ENCODE data around the gene POLR2F. TPM values are rescaled to one million over a fixed set of nuclear protein-coding genes. Genes with fewer than 3 reads are reported as not detected.

Gene POLR2F
- total and polyA plus RNA-seq, 2 donors: 82.4 to 88.0 TPM

DNA sequence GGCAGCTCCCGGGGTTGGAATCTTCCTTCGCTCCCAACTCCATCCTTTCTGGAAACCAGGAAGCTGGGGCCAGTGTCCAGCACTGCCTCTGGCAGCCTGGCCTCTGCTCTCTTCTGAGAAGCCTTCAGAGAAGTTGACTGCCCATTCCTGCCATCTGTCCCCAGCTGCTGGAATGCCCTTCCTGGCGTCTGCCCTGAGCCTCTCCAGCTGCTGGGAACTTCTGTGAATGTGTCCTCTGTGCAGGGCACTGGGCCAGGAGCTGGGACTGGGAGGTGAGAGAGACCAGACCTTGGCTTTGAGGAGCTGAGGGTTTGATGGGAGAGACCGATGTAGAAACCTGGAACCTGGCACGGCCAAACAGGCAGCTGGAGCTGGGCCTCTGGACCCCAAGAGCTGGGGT lies 36.8 kb downstream of the POLR2F start:
- no peaks in the 10 kb centered on the region for H3K27me3 ChIP-seq (ENCODE audit: control insufficient read depth in 2 of 2, insufficient read depth in 1 of 2, low read length in 1 of 2)
- H3K27ac ChIP-seq (ENCODE audit: low read depth in 1 of 2, low read length in 1 of 2): no peak overlapping the region
- H3K4me3 ChIP-seq (ENCODE audit: low read length in 2 of 2): no peak overlapping the region
- H3K4me1 ChIP-seq (ENCODE audit: control insufficient read depth in 2 of 2, insufficient read depth in 2 of 2, low read length in 2 of 2): peaks cover 0 to 9% of the 10 kb centered on the region in 2 donors
- H3K36me3 ChIP-seq (ENCODE audit: control insufficient read depth in 2 of 2, insufficient read depth in 2 of 2, low read length in 1 of 2): peaks cover 0 to 4% of the 10 kb centered on the region in 2 donors
- WGBS: 95% methylated on average over 5 of the region's 5 CpGs
- no peaks in the 10 kb centered on the region for H3K9me3 ChIP-seq (ENCODE audit: control insufficient read depth in 2 of 2, insufficient read depth in 1 of 2, low read length in 1 of 2)
- no peak for DNase-seq (ENCODE audit: low read depth in 6 of 9, low spot score in 9 of 9)

DNA sequence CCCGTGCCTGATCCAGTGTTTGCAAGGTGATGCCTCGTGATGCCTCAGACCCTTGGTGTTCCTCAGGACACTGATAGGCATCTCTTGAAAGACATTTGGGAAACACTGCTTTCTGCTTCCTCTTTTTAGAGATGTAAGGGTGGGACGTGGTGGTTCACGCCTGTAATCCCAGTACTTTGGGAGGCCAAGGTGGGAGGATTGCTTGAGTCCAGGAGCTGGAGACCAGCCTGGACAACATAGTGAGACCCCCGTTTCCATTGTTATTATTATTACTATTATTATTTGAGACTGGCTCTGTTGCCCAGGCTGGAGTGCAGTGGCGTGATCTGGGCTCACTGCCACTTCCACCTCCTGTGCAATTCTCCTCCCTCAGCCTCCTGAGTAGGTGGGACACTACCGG lies 37.4 kb downstream of the POLR2F start:
- Histone ChIP-seq H3K27me3 (ENCODE audit: control insufficient read depth in 2 of 2, insufficient read depth in 1 of 2, low read length in 1 of 2) (no peaks in the 10 kb centered on the region), H3K36me3 (ENCODE audit: control insufficient read depth in 2 of 2, insufficient read depth in 2 of 2, low read length in 1 of 2) (peaks cover 0 to 4% of the 10 kb centered on the region in 2 donors), H3K4me3 (ENCODE audit: low read length in 2 of 2) (no peak overlapping the region), H3K27ac (ENCODE audit: low read depth in 1 of 2, low read length in 1 of 2) (no peak overlapping the region), H3K9me3 (ENCODE audit: control insufficient read depth in 2 of 2, insufficient read depth in 1 of 2, low read length in 1 of 2) (no peaks in the 10 kb centered on the region), H3K4me1 (ENCODE audit: control insufficient read depth in 2 of 2, insufficient read depth in 2 of 2, low read length in 2 of 2) (peaks cover 0 to 9% of the 10 kb centered on the region in 2 donors)
- DNase-seq (ENCODE audit: low read depth in 6 of 9, low spot score in 9 of 9): no peak
- WGBS: 96% methylated on average over 7 of the region's 7 CpGs

DNA sequence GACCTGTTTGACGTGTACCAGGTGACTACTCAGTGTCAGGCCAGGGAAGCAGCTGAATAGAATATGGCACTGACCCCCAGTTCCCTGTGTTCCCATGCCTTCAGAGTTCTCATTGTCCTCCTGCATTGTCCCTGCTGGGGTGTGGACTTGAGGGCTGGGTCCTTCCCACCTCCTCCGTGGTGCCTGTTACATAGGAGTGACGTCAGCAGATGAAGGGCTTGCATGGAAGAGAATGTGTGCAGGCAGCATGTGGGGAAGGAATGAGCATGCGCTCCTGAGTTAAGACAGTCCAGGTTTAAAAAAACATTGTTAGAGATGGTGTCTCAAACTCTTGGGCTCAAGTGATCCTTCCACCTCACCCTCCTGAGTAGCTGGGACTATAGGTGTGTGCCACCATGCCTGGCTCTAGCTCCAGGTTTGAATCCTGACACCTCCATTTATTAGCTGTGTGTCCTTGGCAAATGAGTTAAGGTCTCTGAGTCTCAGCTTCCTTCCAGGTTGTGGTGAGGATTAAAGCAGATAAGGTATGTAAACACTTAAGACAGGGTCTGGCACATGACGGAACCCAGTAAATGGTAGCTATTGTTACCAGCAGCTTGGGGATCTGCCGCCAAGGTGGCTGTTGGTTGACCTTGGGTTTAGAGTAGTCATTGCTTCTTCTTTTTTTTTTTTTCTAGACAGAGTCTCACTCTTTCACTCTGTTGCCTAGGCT lies 38.4 kb downstream of the POLR2F start:
- no peak overlapping the region for H3K4me3 ChIP-seq (ENCODE audit: low read length in 2 of 2)
- 89% methylated on average over 6 of the region's 6 CpGs for WGBS
- H3K36me3 ChIP-seq (ENCODE audit: control insufficient read depth in 2 of 2, insufficient read depth in 2 of 2, low read length in 1 of 2): no peaks in the 10 kb centered on the region
- no peaks in the 10 kb centered on the region for H3K27me3 ChIP-seq (ENCODE audit: control insufficient read depth in 2 of 2, insufficient read depth in 1 of 2, low read length in 1 of 2)
- no peak overlapping the region for H3K27ac ChIP-seq (ENCODE audit: low read depth in 1 of 2, low read length in 1 of 2)
- no peak for DNase-seq (ENCODE audit: low read depth in 6 of 9, low spot score in 9 of 9)
- peaks cover 0 to 19% of the 10 kb centered on the region in 2 donors for H3K4me1 ChIP-seq (ENCODE audit: control insufficient read depth in 2 of 2, insufficient read depth in 2 of 2, low read length in 2 of 2)
- no peaks in the 10 kb centered on the region for H3K9me3 ChIP-seq (ENCODE audit: control insufficient read depth in 2 of 2, insufficient read depth in 1 of 2, low read length in 1 of 2)

DNA sequence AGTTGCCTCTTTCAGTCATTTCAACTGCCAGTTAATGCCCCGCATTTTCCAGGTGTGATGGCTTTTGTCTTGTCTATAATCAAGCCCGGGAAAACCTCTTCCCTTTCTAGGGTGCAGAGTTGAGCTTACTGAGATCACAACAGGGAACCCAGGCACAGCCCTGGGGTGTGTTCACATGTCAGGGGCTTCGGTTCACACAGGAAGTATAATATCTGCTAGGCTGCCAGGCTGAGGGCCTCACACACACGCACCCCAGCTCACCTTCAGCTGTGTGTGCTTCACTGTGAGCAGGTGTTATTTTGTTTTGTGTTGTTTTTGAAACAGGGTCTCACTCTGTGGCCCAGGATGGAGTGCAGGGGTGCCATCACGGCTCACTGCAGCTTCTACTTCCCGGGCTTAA lies 40.5 kb downstream of the POLR2F start:
- 57% methylated on average over 6 of the region's 6 CpGs for WGBS
- peak; percentile 6 to 72 (median 34) for DNase-seq (ENCODE audit: low read depth in 6 of 9, low spot score in 9 of 9)
- H3K27ac ChIP-seq (ENCODE audit: low read depth in 1 of 2, low read length in 1 of 2): peak overlapping the region in 1 of 2 donors; percentile 73
- H3K27me3 ChIP-seq (ENCODE audit: control insufficient read depth in 2 of 2, insufficient read depth in 1 of 2, low read length in 1 of 2): no peaks in the 10 kb centered on the region
- no peak overlapping the region for H3K4me3 ChIP-seq (ENCODE audit: low read length in 2 of 2)
- H3K36me3 ChIP-seq (ENCODE audit: control insufficient read depth in 2 of 2, insufficient read depth in 2 of 2, low read length in 1 of 2): no peaks in the 10 kb centered on the region
- peaks cover 0 to 19% of the 10 kb centered on the region in 2 donors for H3K4me1 ChIP-seq (ENCODE audit: control insufficient read depth in 2 of 2, insufficient read depth in 2 of 2, low read length in 2 of 2)
- no peaks in the 10 kb centered on the region for H3K9me3 ChIP-seq (ENCODE audit: control insufficient read depth in 2 of 2, insufficient read depth in 1 of 2, low read length in 1 of 2)

DNA sequence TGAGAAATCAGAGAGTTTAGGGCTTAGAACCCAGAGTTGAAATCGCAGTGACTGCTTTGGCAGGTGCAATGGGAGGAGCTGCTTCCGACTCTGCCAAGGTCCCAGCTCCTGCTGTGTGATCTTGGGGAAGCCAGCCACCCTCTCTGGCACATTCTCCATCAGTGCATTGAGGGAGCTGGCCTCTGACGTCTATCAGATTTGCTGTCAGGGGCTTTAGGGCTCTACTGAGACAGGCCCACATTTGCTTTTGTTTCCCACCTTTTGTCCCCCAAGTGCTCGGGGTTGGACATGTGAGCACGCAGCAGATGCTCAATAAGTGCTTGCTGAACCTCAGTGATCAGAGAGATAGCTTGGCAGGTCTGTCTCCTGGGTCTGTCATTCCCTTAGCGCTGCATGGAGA lies 41.5 kb downstream of the POLR2F start:
- DNase-seq (ENCODE audit: low read depth in 6 of 9, low spot score in 9 of 9): no peak
- no peak overlapping the region for H3K4me3 ChIP-seq (ENCODE audit: low read length in 2 of 2)
- no peaks in the 10 kb centered on the region for H3K27me3 ChIP-seq (ENCODE audit: control insufficient read depth in 2 of 2, insufficient read depth in 1 of 2, low read length in 1 of 2)
- H3K4me1 ChIP-seq (ENCODE audit: control insufficient read depth in 2 of 2, insufficient read depth in 2 of 2, low read length in 2 of 2): peaks cover 0 to 25% of the 10 kb centered on the region in 2 donors
- 97% methylated on average over 6 of the region's 6 CpGs for WGBS
- H3K27ac ChIP-seq (ENCODE audit: low read depth in 1 of 2, low read length in 1 of 2): peak overlapping the region in 1 of 2 donors; percentile 73
- H3K9me3 ChIP-seq (ENCODE audit: control insufficient read depth in 2 of 2, insufficient read depth in 1 of 2, low read length in 1 of 2): no peaks in the 10 kb centered on the region
- H3K36me3 ChIP-seq (ENCODE audit: control insufficient read depth in 2 of 2, insufficient read depth in 2 of 2, low read length in 1 of 2): no peaks in the 10 kb centered on the region

DNA sequence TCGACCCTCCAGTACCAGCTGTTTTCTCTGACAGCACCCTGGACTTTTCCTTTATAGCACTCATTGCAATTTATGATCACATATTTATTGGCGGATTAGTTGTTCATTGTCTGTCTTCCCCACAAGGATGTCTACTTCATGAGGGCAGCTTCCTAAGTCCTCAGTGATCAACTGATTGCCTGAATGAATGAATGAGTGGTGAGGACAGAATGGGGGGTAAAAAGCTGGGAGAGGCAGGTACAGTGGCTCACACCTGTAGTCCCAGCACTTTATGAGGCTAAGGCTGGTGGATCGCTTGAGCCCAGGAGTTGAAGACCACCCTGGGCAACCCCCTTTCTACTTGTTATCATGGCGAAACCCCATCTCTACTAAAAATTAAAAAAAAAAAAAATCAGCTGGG lies 42.0 kb downstream of the POLR2F start:
- no peaks in the 10 kb centered on the region for H3K36me3 ChIP-seq (ENCODE audit: control insufficient read depth in 2 of 2, insufficient read depth in 2 of 2, low read length in 1 of 2)
- H3K9me3 ChIP-seq (ENCODE audit: control insufficient read depth in 2 of 2, insufficient read depth in 1 of 2, low read length in 1 of 2): no peaks in the 10 kb centered on the region
- H3K4me3 ChIP-seq (ENCODE audit: low read length in 2 of 2): no peak overlapping the region
- peaks cover 0 to 29% of the 10 kb centered on the region in 2 donors for H3K4me1 ChIP-seq (ENCODE audit: control insufficient read depth in 2 of 2, insufficient read depth in 2 of 2, low read length in 2 of 2)
- DNase-seq (ENCODE audit: low read depth in 6 of 9, low spot score in 9 of 9): no peak
- WGBS: 82% methylated on average over 4 of the region's 4 CpGs
- H3K27me3 ChIP-seq (ENCODE audit: control insufficient read depth in 2 of 2, insufficient read depth in 1 of 2, low read length in 1 of 2): no peaks in the 10 kb centered on the region
- no peak overlapping the region for H3K27ac ChIP-seq (ENCODE audit: low read depth in 1 of 2, low read length in 1 of 2)

DNA sequence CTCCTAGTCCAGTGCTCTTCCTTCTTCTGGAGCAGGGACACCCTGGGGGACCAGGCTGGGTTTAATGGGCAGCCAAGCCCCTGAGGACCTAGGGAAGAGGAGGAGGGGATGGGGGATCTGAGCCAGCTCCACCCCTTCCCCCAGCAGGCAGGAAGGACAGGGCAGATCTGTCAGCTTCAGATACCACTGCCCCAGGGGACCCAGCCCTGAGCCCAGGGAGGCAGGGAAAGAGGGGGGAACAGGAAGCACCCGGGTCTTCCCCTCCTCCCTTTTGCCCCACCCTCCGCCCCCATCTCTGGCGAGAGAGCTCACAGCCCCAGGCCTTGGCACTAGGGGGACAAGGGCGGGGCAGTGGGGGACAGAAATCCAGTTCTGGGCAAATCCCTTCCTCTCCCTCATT lies 42.6 kb downstream of the POLR2F start:
- H3K27me3 ChIP-seq (ENCODE audit: control insufficient read depth in 2 of 2, insufficient read depth in 1 of 2, low read length in 1 of 2): no peaks in the 10 kb centered on the region
- no peak overlapping the region for H3K27ac ChIP-seq (ENCODE audit: low read depth in 1 of 2, low read length in 1 of 2)
- DNase-seq (ENCODE audit: low read depth in 6 of 9, low spot score in 9 of 9): peak in 1 of 9 donors; percentile 11
- no peaks in the 10 kb centered on the region for H3K9me3 ChIP-seq (ENCODE audit: control insufficient read depth in 2 of 2, insufficient read depth in 1 of 2, low read length in 1 of 2)
- H3K36me3 ChIP-seq (ENCODE audit: control insufficient read depth in 2 of 2, insufficient read depth in 2 of 2, low read length in 1 of 2): no peaks in the 10 kb centered on the region
- no peak overlapping the region for H3K4me3 ChIP-seq (ENCODE audit: low read length in 2 of 2)
- WGBS: 39% methylated on average over 4 of the region's 4 CpGs
- peaks cover 0 to 29% of the 10 kb centered on the region in 2 donors for H3K4me1 ChIP-seq (ENCODE audit: control insufficient read depth in 2 of 2, insufficient read depth in 2 of 2, low read length in 2 of 2)

DNA sequence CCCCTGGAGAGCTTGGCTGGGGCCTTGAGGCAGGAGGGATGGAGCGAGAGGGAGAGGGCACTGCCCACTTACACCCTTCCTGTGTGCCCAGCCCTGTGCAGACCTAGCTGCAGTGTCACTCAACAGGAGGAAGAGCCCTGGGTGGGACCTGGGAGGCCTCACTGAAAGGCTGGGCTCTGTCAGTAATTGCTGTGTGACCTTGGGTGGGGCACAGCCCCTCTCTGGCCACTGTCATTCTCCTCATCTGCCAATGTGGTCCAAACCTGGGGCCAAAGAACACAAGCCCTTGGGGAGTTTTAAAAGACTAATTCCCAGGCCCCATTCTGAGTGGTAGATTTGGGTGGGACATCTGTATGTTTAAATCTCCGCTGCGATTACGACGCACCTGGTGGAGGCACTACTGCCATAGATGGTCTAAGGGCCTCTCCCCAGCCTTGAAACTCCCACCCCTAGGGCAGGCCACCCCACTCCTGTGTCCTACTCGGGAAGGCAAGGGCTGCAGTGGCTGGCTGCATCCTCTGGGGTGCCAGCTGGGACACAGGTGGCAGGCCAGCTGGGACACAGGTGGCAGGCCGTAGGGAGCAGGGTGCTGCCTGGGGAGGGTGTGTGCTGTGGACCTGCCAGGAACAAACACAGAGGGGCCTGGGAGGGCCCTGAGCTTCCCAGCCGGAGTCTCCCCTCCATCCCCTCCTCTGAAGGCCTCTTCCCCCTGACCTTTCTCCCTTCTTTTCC lies 43.2 kb downstream of the POLR2F start:
- Histone ChIP-seq H3K27ac (ENCODE audit: low read depth in 1 of 2, low read length in 1 of 2) (no peak overlapping the region), H3K27me3 (ENCODE audit: control insufficient read depth in 2 of 2, insufficient read depth in 1 of 2, low read length in 1 of 2) (no peaks in the 10 kb centered on the region), H3K9me3 (ENCODE audit: control insufficient read depth in 2 of 2, insufficient read depth in 1 of 2, low read length in 1 of 2) (no peaks in the 10 kb centered on the region), H3K4me1 (ENCODE audit: control insufficient read depth in 2 of 2, insufficient read depth in 2 of 2, low read length in 2 of 2) (peaks cover 0 to 29% of the 10 kb centered on the region in 2 donors), H3K36me3 (ENCODE audit: control insufficient read depth in 2 of 2, insufficient read depth in 2 of 2, low read length in 1 of 2) (no peaks in the 10 kb centered on the region), H3K4me3 (ENCODE audit: low read length in 2 of 2) (no peak overlapping the region)
- DNase-seq (ENCODE audit: low read depth in 6 of 9, low spot score in 9 of 9): no peak
- WGBS: 87% methylated on average over 8 of the region's 8 CpGs

DNA sequence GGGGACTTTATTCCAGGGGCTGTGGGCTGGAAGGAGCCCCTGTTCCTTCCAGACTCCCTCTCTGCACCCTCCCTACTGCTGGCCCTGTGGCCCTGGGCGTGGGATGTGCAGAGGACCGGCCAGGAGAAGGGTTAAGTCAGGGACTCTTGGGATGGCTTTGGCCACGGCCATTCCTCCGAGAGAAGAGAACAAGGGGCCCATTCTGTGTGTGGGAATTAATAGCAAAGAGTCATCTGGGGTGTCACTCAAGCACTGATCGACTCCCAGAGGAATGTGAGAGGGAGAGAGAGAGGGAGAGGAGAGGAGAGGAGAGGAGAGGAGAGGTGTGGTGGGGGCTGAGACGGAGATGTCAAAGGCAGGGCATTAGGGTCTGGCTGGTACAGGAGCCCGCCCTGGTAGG lies 45.0 kb downstream of the POLR2F start:
- H3K36me3 ChIP-seq (ENCODE audit: control insufficient read depth in 2 of 2, insufficient read depth in 2 of 2, low read length in 1 of 2): no peaks in the 10 kb centered on the region
- H3K27ac ChIP-seq (ENCODE audit: low read depth in 1 of 2, low read length in 1 of 2): no peak overlapping the region
- no peaks in the 10 kb centered on the region for H3K9me3 ChIP-seq (ENCODE audit: control insufficient read depth in 2 of 2, insufficient read depth in 1 of 2, low read length in 1 of 2)
- no peak for DNase-seq (ENCODE audit: low read depth in 6 of 9, low spot score in 9 of 9)
- H3K4me3 ChIP-seq (ENCODE audit: low read length in 2 of 2): no peak overlapping the region
- 84% methylated on average over 7 of the region's 7 CpGs for WGBS
- H3K4me1 ChIP-seq (ENCODE audit: control insufficient read depth in 2 of 2, insufficient read depth in 2 of 2, low read length in 2 of 2): peaks cover 0 to 29% of the 10 kb centered on the region in 2 donors
- H3K27me3 ChIP-seq (ENCODE audit: control insufficient read depth in 2 of 2, insufficient read depth in 1 of 2, low read length in 1 of 2): no peaks in the 10 kb centered on the region
